ENCODE measurements around the gene GAS2. TPM values are rescaled to one million over a fixed set of nuclear protein-coding genes. Genes with fewer than 3 reads are reported as not detected.

GAS2 gene
- total RNA-seq, 2 experiments from 2014 or later: 0.98 to 1.3 TPM

GRCh38 chr11:22656130-22656529, 10.3 kb upstream of the GAS2 start:
- peaks cover 19% of the 10 kb centered on the region for H3K4me1 Mint-ChIP-seq
- H3K9me3 Mint-ChIP-seq: no peaks in the 10 kb centered on the region
- POLR2A ChIA-PET: no interaction called here
- no peak overlapping the region for H3K4me3 Mint-ChIP-seq
- H3K36me3 Mint-ChIP-seq (ENCODE audit: low read depth): no peaks in the 10 kb centered on the region
- DNase-seq: no peak
- peaks cover 2% of the 10 kb centered on the region for H3K27me3 Mint-ChIP-seq
- CTCF ChIA-PET: no interaction called here
- H3K27ac Mint-ChIP-seq: no peak overlapping the region

GRCh38 chr11:22657101-22657694, 9.2 kb upstream of the GAS2 start:
- peak; percentile 26 for DNase-seq
- no peaks in the 10 kb centered on the region for H3K36me3 Mint-ChIP-seq (ENCODE audit: low read depth)
- no peaks in the 10 kb centered on the region for H3K9me3 Mint-ChIP-seq
- H3K27me3 Mint-ChIP-seq: peaks cover 2% of the 10 kb centered on the region
- peak overlapping the region; percentile 71 for H3K27ac Mint-ChIP-seq
- POLR2A ChIA-PET: interaction anchor here (0.6 kb wide), 1 partner anchor 173 kb away, joined by 3 read pairs; no protein-coding TSS in a partner anchor
- no peak overlapping the region for H3K4me3 Mint-ChIP-seq
- H3K4me1 Mint-ChIP-seq: peaks cover 19% of the 10 kb centered on the region
- CTCF ChIA-PET: interaction anchor here (0.7 kb wide), 1 partner anchor 31 kb away, joined by 3 read pairs; no protein-coding TSS in a partner anchor

- no peaks in the 10 kb centered on the region for H3K9me3 Mint-ChIP-seq
- no peaks in the 10 kb centered on the region for H3K36me3 Mint-ChIP-seq (ENCODE audit: low read depth)
- H3K4me1 Mint-ChIP-seq: peaks cover 19% of the 10 kb centered on the region
- POLR2A ChIA-PET: no interaction called here
- H3K4me3 Mint-ChIP-seq: no peak overlapping the region
- no peak overlapping the region for H3K27ac Mint-ChIP-seq
- CTCF ChIA-PET: no interaction called here
- peaks cover 2% of the 10 kb centered on the region for H3K27me3 Mint-ChIP-seq
- no peak for DNase-seq
Measured at GRCh38 chr11:22659783-22660182, 6.6 kb upstream of the GAS2 start.

- H3K9me3 Mint-ChIP-seq: no peaks in the 10 kb centered on the region
- POLR2A ChIA-PET: no interaction called here
- H3K4me1 Mint-ChIP-seq: peaks cover 19% of the 10 kb centered on the region
- no peaks in the 10 kb centered on the region for H3K36me3 Mint-ChIP-seq (ENCODE audit: low read depth)
- no peak for DNase-seq
- CTCF ChIA-PET: no interaction called here
- H3K27ac Mint-ChIP-seq: no peak overlapping the region
- peaks cover 52% of the 10 kb centered on the region for H3K27me3 Mint-ChIP-seq
- H3K4me3 Mint-ChIP-seq: peak overlapping the region; percentile 75
Measured at GRCh38 chr11:22666688-22667439, 453 bp downstream of the GAS2 start.

- DNase-seq: no peak
- Mint-ChIP-seq H3K36me3 (ENCODE audit: low read depth) (no peaks in the 10 kb centered on the region), H3K27ac (no peak overlapping the region)
Measured at GRCh38 chr11:22668005-22668796, 1.8 kb downstream of the GAS2 start.

GRCh38 chr11:22669368-22669767, 3.0 kb downstream of the GAS2 start:
- H3K4me3 Mint-ChIP-seq: no peak overlapping the region
- H3K4me1 Mint-ChIP-seq: peaks cover 19% of the 10 kb centered on the region
- peaks cover 57% of the 10 kb centered on the region for H3K27me3 Mint-ChIP-seq
- no peak for DNase-seq
- H3K27ac Mint-ChIP-seq: no peak overlapping the region
- POLR2A ChIA-PET: no interaction called here
- H3K36me3 Mint-ChIP-seq (ENCODE audit: low read depth): no peaks in the 10 kb centered on the region
- no peaks in the 10 kb centered on the region for H3K9me3 Mint-ChIP-seq
- CTCF ChIA-PET: no interaction called here

More at GRCh38 chr11:22668005-22668796, 1.8 kb downstream of the GAS2 start:
- peaks cover 54% of the 10 kb centered on the region for H3K27me3 Mint-ChIP-seq
- ChIA-PET CTCF (no interaction called here), POLR2A (no interaction called here)
- H3K4me1 Mint-ChIP-seq: peaks cover 19% of the 10 kb centered on the region
- no peaks in the 10 kb centered on the region for H3K9me3 Mint-ChIP-seq
- H3K4me3 Mint-ChIP-seq: no peak overlapping the region

- CTCF ChIA-PET: no interaction called here
Measured at GRCh38 chr11:22670830-22671229, 4.4 kb downstream of the GAS2 start.

GRCh38 chr11:22671751-22672150, 5.3 kb downstream of the GAS2 start:
- H3K27me3 Mint-ChIP-seq: peaks cover 41% of the 10 kb centered on the region

More at GRCh38 chr11:22670830-22671229, 4.4 kb downstream of the GAS2 start:
- no peaks in the 10 kb centered on the region for H3K9me3 Mint-ChIP-seq
- H3K36me3 Mint-ChIP-seq (ENCODE audit: low read depth): no peaks in the 10 kb centered on the region
- peaks cover 49% of the 10 kb centered on the region for H3K27me3 Mint-ChIP-seq
- POLR2A ChIA-PET: no interaction called here
- no peak overlapping the region for H3K4me3 Mint-ChIP-seq
- no peak overlapping the region for H3K27ac Mint-ChIP-seq
- DNase-seq: no peak
- H3K4me1 Mint-ChIP-seq: peaks cover 19% of the 10 kb centered on the region

GRCh38 chr11:22674470-22675439, 8.3 kb downstream of the GAS2 start:
- Mint-ChIP-seq H3K27ac (no peak overlapping the region), H3K27me3 (peaks cover 20% of the 10 kb centered on the region), H3K36me3 (ENCODE audit: low read depth) (no peaks in the 10 kb centered on the region), H3K4me3 (no peak overlapping the region), H3K4me1 (no peaks in the 10 kb centered on the region), H3K9me3 (no peaks in the 10 kb centered on the region)
- ChIA-PET POLR2A (no interaction called here), CTCF (no interaction called here)
- no peak for DNase-seq

More at GRCh38 chr11:22671751-22672150, 5.3 kb downstream of the GAS2 start:
- Mint-ChIP-seq H3K36me3 (ENCODE audit: low read depth) (no peaks in the 10 kb centered on the region), H3K4me3 (no peak overlapping the region), H3K4me1 (peaks cover 13% of the 10 kb centered on the region), H3K9me3 (no peaks in the 10 kb centered on the region), H3K27ac (no peak overlapping the region)
- CTCF ChIA-PET: no interaction called here
- POLR2A ChIA-PET: no interaction called here
- no peak for DNase-seq

- peaks cover 6% of the 10 kb centered on the region for H3K27me3 Mint-ChIP-seq
- no peak for DNase-seq
- H3K36me3 Mint-ChIP-seq (ENCODE audit: low read depth): no peaks in the 10 kb centered on the region
- no peak overlapping the region for H3K4me3 Mint-ChIP-seq
- ChIA-PET CTCF (no interaction called here), POLR2A (no interaction called here)
- no peaks in the 10 kb centered on the region for H3K9me3 Mint-ChIP-seq
- no peaks in the 10 kb centered on the region for H3K4me1 Mint-ChIP-seq
- H3K27ac Mint-ChIP-seq: no peak overlapping the region
Measured at GRCh38 chr11:22677153-22677903, 10.9 kb downstream of the GAS2 start.

GRCh38 chr11:22680628-22681027, 14.2 kb downstream of the GAS2 start:
- no peak overlapping the region for H3K4me3 Mint-ChIP-seq
- no peak for DNase-seq
- peaks cover 2% of the 10 kb centered on the region for H3K27me3 Mint-ChIP-seq
- H3K36me3 Mint-ChIP-seq (ENCODE audit: low read depth): no peaks in the 10 kb centered on the region
- H3K4me1 Mint-ChIP-seq: no peaks in the 10 kb centered on the region
- H3K9me3 Mint-ChIP-seq: no peaks in the 10 kb centered on the region
- no peak overlapping the region for H3K27ac Mint-ChIP-seq
- CTCF ChIA-PET: no interaction called here
- POLR2A ChIA-PET: no interaction called here

- POLR2A ChIA-PET: no interaction called here
Measured at GRCh38 chr11:22681281-22681812, 14.9 kb downstream of the GAS2 start.

More at GRCh38 chr11:22681281-22681812, 14.9 kb downstream of the GAS2 start:
- Mint-ChIP-seq H3K4me3 (no peak overlapping the region), H3K27ac (no peak overlapping the region), H3K36me3 (ENCODE audit: low read depth) (no peaks in the 10 kb centered on the region), H3K4me1 (no peaks in the 10 kb centered on the region), H3K9me3 (no peaks in the 10 kb centered on the region), H3K27me3 (peaks cover 2% of the 10 kb centered on the region)
- no peak for DNase-seq
- CTCF ChIA-PET: no interaction called here
